IMR-90 (cell line): ENCODE results near the gene STAT3. TPM values are rescaled to one million over a fixed set of nuclear protein-coding genes. Genes with fewer than 3 reads are reported as not detected.

Source experiments
- ATAC-seq: fragments of 200-7000 bp; cut with Tn5 transposase; 2 replicates; pipeline ENCODE4 v1.9.1; 2020; ENCODE audit warnings: low read depth, mild to moderate bottlenecking, moderate library complexity
- BruUV-seq: library from RNA; stranded (reverse); fragments of 400-500 nt; replicated peaks from 2 replicates; lab custom pipeline; 2021; lab: Mats Ljungman, UMichigan
- CTCF ChIA-PET: fragments of 300-600 bp; formaldehyde crosslinking; extraction: SDS; loops from one replicate; lab custom pipeline; 2021; ENCODE audit warnings: antibody characterized with exemption; lab: Yijun Ruan, JAX
- POLR2A ChIA-PET: fragments of 300-600 bp; sonication (Branson Sonifier 250); formaldehyde crosslinking; loops from one replicate; lab custom pipeline; 2022; ENCODE audit warnings: antibody characterized with exemption; ENCODE audit not compliant: unreplicated experiment; lab: Charles Lee
- DNase-seq: peaks from one replicate; pipeline ENCODE4 v3.0.0; 2013
- H2AFZ ChIP-seq: replicated peaks from 2 replicates; pipeline ENCODE3; 2013; ENCODE audit warnings: low read length, mild to moderate bottlenecking; ENCODE audit not compliant: poor library complexity
- H2AK5ac ChIP-seq: 2 replicates; pipeline ENCODE4 v1.6.1; 2013; ENCODE audit warnings: low read depth, low read length, inconsistent platforms
- H2AK9ac ChIP-seq: replicated peaks from 2 replicates; pipeline ENCODE3; 2013; ENCODE audit warnings: mild to moderate bottlenecking, low read depth, low read length, moderate library complexity; ENCODE audit not compliant: poor library complexity
- H2BK120ac ChIP-seq: 2 replicates; pipeline ENCODE4 v1.6.1; 2013; ENCODE audit warnings: low read depth, low read length, inconsistent platforms
- H2BK15ac ChIP-seq: 3 replicates; pipeline ENCODE4 v1.6.1; 2013; ENCODE audit warnings: low read depth, low read length, inconsistent platforms
- H2BK20ac ChIP-seq: 2 replicates; pipeline ENCODE4 v1.6.1; 2013; ENCODE audit warnings: low read depth, mild to moderate bottlenecking, inconsistent platforms, low read length, moderate library complexity
- H2BK5ac ChIP-seq: 2 replicates; pipeline ENCODE4 v1.6.1; 2013; ENCODE audit warnings: mild to moderate bottlenecking, low read depth, low read length, inconsistent platforms; ENCODE audit not compliant: poor library complexity, severe bottlenecking
- H3K14ac ChIP-seq: replicated peaks from 2 replicates; pipeline ENCODE4 v1.6.1; 2013; ENCODE audit warnings: low read depth, low read length, inconsistent platforms
- H3K18ac ChIP-seq: 2 replicates; pipeline ENCODE4 v1.6.1; 2013; ENCODE audit warnings: low read depth, low read length, control low read depth
- H3K23ac ChIP-seq: 2 replicates; pipeline ENCODE4 v1.6.1; 2013; ENCODE audit warnings: low read depth, low read length, inconsistent platforms
- H3K27ac ChIP-seq: 2 replicates; pipeline ENCODE4 v1.5.1; 2013; ENCODE audit warnings: mild to moderate bottlenecking, control low read depth, low read length; ENCODE audit not compliant: insufficient read depth
- H3K27me3 ChIP-seq: 2 replicates; pipeline ENCODE4 v1.6.1; 2013; ENCODE audit warnings: low read length; ENCODE audit not compliant: control insufficient read depth, insufficient read depth
- H3K36me3 ChIP-seq: 2 replicates; pipeline ENCODE4 v1.6.1; 2013; ENCODE audit warnings: low read length, mixed read lengths; ENCODE audit not compliant: control insufficient read depth, insufficient read depth
- H3K4ac ChIP-seq: 2 replicates; pipeline ENCODE4 v1.6.1; 2013; ENCODE audit warnings: low read depth, low read length, inconsistent platforms
- H3K4me1 ChIP-seq: 2 replicates; pipeline ENCODE4 v1.6.1; 2013; ENCODE audit warnings: low read length, mixed read lengths; ENCODE audit not compliant: control insufficient read depth, insufficient read depth
- H3K4me2 ChIP-seq: 2 replicates; pipeline ENCODE4 v1.6.1; 2013; ENCODE audit warnings: low read depth, mild to moderate bottlenecking, control low read depth, low read length, moderate library complexity
- H3K4me3 ChIP-seq: 2 replicates; pipeline ENCODE4 v1.5.1; 2013; ENCODE audit warnings: low read depth, mild to moderate bottlenecking, control low read depth, low read length, moderate library complexity; ENCODE audit not compliant: insufficient read depth
- H3K56ac ChIP-seq: 2 replicates; pipeline ENCODE4 v1.6.1; 2013; ENCODE audit warnings: low read length, inconsistent platforms; ENCODE audit not compliant: insufficient read depth; ENCODE audit errors: extremely low read depth
- H3K79me1 ChIP-seq, 2 experiments: 2 replicates each; pipeline ENCODE4 v1.6.1; 2013; ENCODE audit warnings: low read length in 2 of 2, inconsistent platforms in 1 of 2, low read depth in 1 of 2
- H3K9ac ChIP-seq: 2 replicates; pipeline ENCODE4 v1.6.1; 2013; ENCODE audit warnings: low read depth, low read length, control low read depth
- H3K9me1 ChIP-seq: 2 replicates; pipeline ENCODE4 v1.6.1; 2013; ENCODE audit warnings: low read length, inconsistent platforms; ENCODE audit not compliant: insufficient read depth
- H3K9me3 ChIP-seq: 2 replicates; pipeline ENCODE4 v1.6.1; 2013; ENCODE audit warnings: low read length; ENCODE audit not compliant: control insufficient read depth, insufficient read depth
- H4K20me1 ChIP-seq: 2 replicates; pipeline ENCODE4 v1.6.1; 2013; ENCODE audit warnings: low read length, inconsistent platforms; ENCODE audit not compliant: insufficient read depth
- H4K5ac ChIP-seq: 2 replicates; pipeline ENCODE4 v1.6.1; 2013; ENCODE audit warnings: mild to moderate bottlenecking, low read depth, low read length, control low read depth
- H4K8ac ChIP-seq, 2 experiments: 2 replicates each; pipeline ENCODE4 v1.6.1; 2013; ENCODE audit warnings: low read depth in 2 of 2, low read length in 2 of 2, control low read depth in 1 of 2, inconsistent platforms in 1 of 2
- H4K91ac ChIP-seq: 2 replicates; pipeline ENCODE4 v1.6.1; 2013; ENCODE audit warnings: low read depth, low read length, inconsistent platforms; ENCODE audit not compliant: insufficient read depth
- BHLHE40 ChIP-seq: fragments of 150-350 bp; IDR thresholded peaks from 2 replicates; pipeline ENCODE4 v1.6.1; 2016; ENCODE audit warnings: mild to moderate bottlenecking, low read depth, low read length
- CEBPB ChIP-seq: IDR thresholded peaks from 2 replicates; pipeline ENCODE4 v1.6.1; 2012; ENCODE audit warnings: low read depth, low read length, improper control_type of control experiment
- CHD1 ChIP-seq: IDR thresholded peaks from 2 replicates; pipeline ENCODE4 v1.6.1; 2012; ENCODE audit warnings: low read depth, low read length, improper control_type of control experiment
- FOS ChIP-seq: fragments of 150-350 bp; IDR thresholded peaks from 2 replicates; pipeline ENCODE4 v1.6.1; 2016; ENCODE audit warnings: low read depth, low read length
- MAFK ChIP-seq: IDR thresholded peaks from 2 replicates; pipeline ENCODE4 v1.6.1; 2012; ENCODE audit warnings: low read depth, low read length, improper control_type of control experiment
- MAZ ChIP-seq: IDR thresholded peaks from 2 replicates; pipeline ENCODE4 v1.6.1; 2012; ENCODE audit warnings: low read depth, mild to moderate bottlenecking, low read length, improper control_type of control experiment, moderate library complexity, borderline replicate concordance
- MXI1 ChIP-seq: IDR thresholded peaks from 2 replicates; pipeline ENCODE4 v1.6.1; 2012; ENCODE audit warnings: low read depth, mild to moderate bottlenecking, low read length, moderate library complexity, borderline replicate concordance
- NFE2L2 ChIP-seq: fragments of 150-350 bp; IDR thresholded peaks from 2 replicates; pipeline ENCODE4 v1.6.1; 2016; ENCODE audit warnings: low read depth, mild to moderate bottlenecking, low read length
- POLR2A ChIP-seq: IDR thresholded peaks from 2 replicates; pipeline ENCODE4 v1.6.1; 2012; ENCODE audit warnings: mild to moderate bottlenecking, low read depth, low read length
- RAD21 ChIP-seq: IDR thresholded peaks from 2 replicates; pipeline ENCODE4 v1.6.1; 2012; ENCODE audit warnings: low read length, improper control_type of control experiment
- RCOR1 ChIP-seq: IDR thresholded peaks from 2 replicates; pipeline ENCODE4 v1.6.1; 2012; ENCODE audit warnings: mild to moderate bottlenecking, low read length, improper control_type of control experiment; ENCODE audit not compliant: insufficient replicate concordance
- RFX5 ChIP-seq: IDR thresholded peaks from 2 replicates; pipeline ENCODE4 v1.8.0; 2012; ENCODE audit warnings: low read depth, mild to moderate bottlenecking, low read length, moderate library complexity
- SMC3 ChIP-seq: fragments of 150-350 bp; IDR thresholded peaks from 2 replicates; pipeline ENCODE4 v1.6.1; 2016; ENCODE audit warnings: low read depth, mild to moderate bottlenecking, antibody characterized with exemption, low read length, moderate library complexity
- WGBS, 2 experiments: methylation state at CpG; one replicate each; pipeline versions ENCODE4 v1.1.5 to v1.1.7; 2013; ENCODE audit warnings: missing lambda C conversion rate in 2 of 2; ENCODE audit not compliant: insufficient read length in 1 of 2; ENCODE audit errors: extremely low coverage in 2 of 2; 5-methylcytosine and 5-hydroxymethylcytosine counted together
- dilution Hi-C: fragments of 300-500 bp; cut with HindIII; formaldehyde crosslinking; loops from one replicate; pipeline ENCODE4 v1.14.3; 2018; ENCODE audit warnings: low sequenced_read_pairs; ENCODE audit not compliant: unreplicated experiment
- in situ Hi-C: fragments of 300-500 bp; cut with MboI; formaldehyde crosslinking; loops from 3 replicates; pipeline ENCODE4 v1.14.3; 2019; ENCODE audit warnings: low sequenced_read_pairs, inconsistent platforms, mixed read lengths
- intact Hi-C: fragments of 100-400 bp; cut with micrococcal nuclease; formaldehyde crosslinking; loops from 2 replicates; pipeline ENCODE4 v1.10.0; 2022
- polyA plus RNA-seq, 3 experiments: library from polyadenylated mRNA; depleted of rRNA; stranded (reverse); fragments of >200 nt; gene quantifications; 2 replicates each; pipeline ENCODE4 v1.2.3, GENCODE V29; 2012; ENCODE audit warnings: low replicate concordance in 1 of 3
- total RNA-seq: library from RNA; depleted of rRNA; stranded (reverse); fragments of >200 nt; gene quantifications from 2 replicates; pipeline ENCODE4 v1.2.3, GENCODE V29; 2012
- TF ChIP-seq, protein P1 (sequence below): fragments of 150-350 bp; IDR thresholded peaks from 2 replicates; pipeline ENCODE4 v1.6.1; 2017; ENCODE audit warnings: mild to moderate bottlenecking, antibody characterized with exemption, low read length, low read depth
- TF ChIP-seq, protein P2 (sequence below): fragments of 150-350 bp; IDR thresholded peaks from 2 replicates; pipeline ENCODE4 v1.6.1; 2016; ENCODE audit warnings: low read depth, mild to moderate bottlenecking, low read length, moderate library complexity, borderline replicate concordance
- TF ChIP-seq, protein P3 (sequence below): conservative IDR thresholded peaks from 2 replicates; pipeline ENCODE4 v1.5.1; 2012; ENCODE audit warnings: mild to moderate bottlenecking, low read depth, low read length, improper control_type of control experiment

STAT3 gene
- total and polyA plus RNA-seq, 2 of the 4 experiments (the other 2 are of a cell fraction) = 47.2 to 66.3 TPM

DNA sequence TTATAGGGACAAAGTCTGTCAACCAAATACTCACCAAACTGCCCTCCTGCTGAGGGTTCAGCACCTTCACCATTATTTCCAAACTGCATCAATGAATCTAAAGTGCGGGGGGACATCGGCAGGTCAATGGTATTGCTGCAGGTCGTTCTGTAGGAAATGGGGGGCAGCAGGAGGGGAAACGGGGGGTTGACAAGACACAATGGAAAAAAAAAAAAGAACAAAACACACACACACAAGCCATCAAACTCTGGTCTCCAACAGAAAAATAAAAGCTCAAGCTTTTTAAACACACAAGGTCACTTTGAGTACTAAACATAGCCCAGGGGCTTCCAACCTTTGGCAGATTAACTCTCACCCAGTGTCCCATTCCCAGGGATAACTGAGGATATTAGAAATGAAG, 71.5 kb downstream of the STAT3 start:
- Histone ChIP-seq H3K4me3 (no peak overlapping the region), H2BK15ac (no peak overlapping the region), H2BK20ac (no peak overlapping the region), H3K27ac (no peak overlapping the region), H3K56ac (no peak overlapping the region), H2AK5ac (no peak overlapping the region), H3K36me3 (peaks cover 62% of the 10 kb centered on the region), H3K9me3 (no peaks in the 10 kb centered on the region), H3K23ac (no peak overlapping the region), H4K8ac (no peak overlapping the region), H3K27me3 (no peaks in the 10 kb centered on the region), H4K20me1 (no peaks in the 10 kb centered on the region), H3K9me1 (peaks cover 23% of the 10 kb centered on the region), H3K79me1 (peaks cover 22 to 58% of the 10 kb centered on the region in 2 experiments; a peak in 3 of 4 replicates), H3K9ac (no peak overlapping the region), H4K5ac (no peak overlapping the region), H2BK120ac (no peak overlapping the region), H2AK9ac (no peak overlapping the region), H3K4ac (no peak overlapping the region), H3K4me2 (no peak overlapping the region), H2BK5ac (no peak overlapping the region), H2AFZ (no peak overlapping the region), H4K91ac (no peak overlapping the region), H3K4me1 (peaks cover 12% of the 10 kb centered on the region), H3K18ac (no peak overlapping the region), H3K14ac (no peak overlapping the region)
- ATAC-seq = no peak
- ChIA-PET POLR2A (no interaction called here), CTCF (interaction anchor here (1.3 to 2.0 kb wide), 2 partner anchors 201 to 210 kb away, joined by 3 to 5 read pairs; no protein-coding TSS in a partner anchor)
- dilution Hi-C loops (no loop called here), intact Hi-C loops (no loop called here), in situ Hi-C loops (no loop called here)
- WGBS, 2 experiments = no CpG with 5 or more reads among the region's 4 CpGs
- TF ChIP-seq, protein P1, sequence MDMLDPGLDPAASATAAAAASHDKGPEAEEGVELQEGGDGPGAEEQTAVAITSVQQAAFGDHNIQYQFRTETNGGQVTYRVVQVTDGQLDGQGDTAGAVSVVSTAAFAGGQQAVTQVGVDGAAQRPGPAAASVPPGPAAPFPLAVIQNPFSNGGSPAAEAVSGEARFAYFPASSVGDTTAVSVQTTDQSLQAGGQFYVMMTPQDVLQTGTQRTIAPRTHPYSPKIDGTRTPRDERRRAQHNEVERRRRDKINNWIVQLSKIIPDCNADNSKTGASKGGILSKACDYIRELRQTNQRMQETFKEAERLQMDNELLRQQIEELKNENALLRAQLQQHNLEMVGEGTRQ = no peak
- TF ChIP-seq RCOR1 (no peak), MAFK (no peak), RAD21 (no peak), FOS (no peak), MXI1 (no peak), POLR2A (no peak), CHD1 (no peak), CEBPB (no peak), BHLHE40 (no peak), RFX5 (no peak), MAZ (no peak), SMC3 (no peak), NFE2L2 (no peak)
- TF ChIP-seq, protein P2, sequence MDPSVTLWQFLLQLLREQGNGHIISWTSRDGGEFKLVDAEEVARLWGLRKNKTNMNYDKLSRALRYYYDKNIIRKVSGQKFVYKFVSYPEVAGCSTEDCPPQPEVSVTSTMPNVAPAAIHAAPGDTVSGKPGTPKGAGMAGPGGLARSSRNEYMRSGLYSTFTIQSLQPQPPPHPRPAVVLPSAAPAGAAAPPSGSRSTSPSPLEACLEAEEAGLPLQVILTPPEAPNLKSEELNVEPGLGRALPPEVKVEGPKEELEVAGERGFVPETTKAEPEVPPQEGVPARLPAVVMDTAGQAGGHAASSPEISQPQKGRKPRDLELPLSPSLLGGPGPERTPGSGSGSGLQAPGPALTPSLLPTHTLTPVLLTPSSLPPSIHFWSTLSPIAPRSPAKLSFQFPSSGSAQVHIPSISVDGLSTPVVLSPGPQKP = no peak
- TF ChIP-seq, protein P3, sequence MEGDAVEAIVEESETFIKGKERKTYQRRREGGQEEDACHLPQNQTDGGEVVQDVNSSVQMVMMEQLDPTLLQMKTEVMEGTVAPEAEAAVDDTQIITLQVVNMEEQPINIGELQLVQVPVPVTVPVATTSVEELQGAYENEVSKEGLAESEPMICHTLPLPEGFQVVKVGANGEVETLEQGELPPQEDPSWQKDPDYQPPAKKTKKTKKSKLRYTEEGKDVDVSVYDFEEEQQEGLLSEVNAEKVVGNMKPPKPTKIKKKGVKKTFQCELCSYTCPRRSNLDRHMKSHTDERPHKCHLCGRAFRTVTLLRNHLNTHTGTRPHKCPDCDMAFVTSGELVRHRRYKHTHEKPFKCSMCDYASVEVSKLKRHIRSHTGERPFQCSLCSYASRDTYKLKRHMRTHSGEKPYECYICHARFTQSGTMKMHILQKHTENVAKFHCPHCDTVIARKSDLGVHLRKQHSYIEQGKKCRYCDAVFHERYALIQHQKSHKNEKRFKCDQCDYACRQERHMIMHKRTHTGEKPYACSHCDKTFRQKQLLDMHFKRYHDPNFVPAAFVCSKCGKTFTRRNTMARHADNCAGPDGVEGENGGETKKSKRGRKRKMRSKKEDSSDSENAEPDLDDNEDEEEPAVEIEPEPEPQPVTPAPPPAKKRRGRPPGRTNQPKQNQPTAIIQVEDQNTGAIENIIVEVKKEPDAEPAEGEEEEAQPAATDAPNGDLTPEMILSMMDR = no peak
- no peak for DNase-seq
- BruUV-seq = no TSS peak
